ENCODE measurements around the gene IFT80. TPM values are rescaled to one million over a fixed set of nuclear protein-coding genes. Genes with fewer than 3 reads are reported as not detected.
A peak's percentile ranks its signal among the peaks of the same experiment; 100 is the strongest.

The IFT80 gene
- total RNA-seq: 10 to 100 TPM; 19.6 to 36.2 (median 30.4) TPM
- polyA plus RNA-seq: 10 to 100 TPM in 1 of 2 donors, 1 to 10 TPM in 1; 6.3 to 10.4 TPM
- 22.5 reads per million, percentile 53 among the genes with 10 or more reads in this experiment for total RNA-seq

- Mint-ChIP-seq H3K27me3 (peaks cover 5 to 19% (median 9%) of the 10 kb centered on the region in 5 donors), H3K4me3 (peak within 1 kb of the TSS; percentile 86 to 99 (median 98)), H3K36me3 (peaks cover under 1 to 26% (median 11%) of the 10 kb centered on the region in 5 donors), H3K9me3 (peaks cover 0 to 11% (median 0%) of the 10 kb centered on the region in 11 donors), H3K4me1 (peaks cover 24 to 64% (median 57%) of the 10 kb centered on the region in 7 donors), H3K27ac (peak within 1 kb of the TSS; percentile 98 to 100 (median 100))
- H3K4me1 ChIP-seq (ENCODE audit: control insufficient read depth in 2 of 2, insufficient read depth in 2 of 2, low read length in 2 of 2): peaks cover 11 to 23% of the 10 kb centered on the region in 2 donors
- peaks cover 0 to 4% of the 10 kb centered on the region in 2 donors for H3K27me3 ChIP-seq (ENCODE audit: control insufficient read depth in 2 of 2, insufficient read depth in 2 of 2, low read length in 2 of 2)
- peak; percentile 98 for ATAC-seq
- peak; percentile 91 to 98 (median 96) for DNase-seq
- intact Hi-C loops (cut with micrococcal nuclease): loop anchor here (1.0 to 5.0 kb wide), 17 partner anchors 14 to 1757 kb away; partner anchors contain the start of genes GFM1 (in 2 of the 2), IL12A (in 2 of the 2), KPNA4 (in 2 of the 2) and NMD3 (in 2 of the 2)
- POLR2A ChIA-PET: interaction anchor here (0.7 to 1.9 kb wide), 6 partner anchors 13 to 50 kb away, joined by 3 to 12 read pairs (median 4); partner anchors contain the start of gene TRIM59
- no peaks in the 10 kb centered on the region for H3K9me3 ChIP-seq (ENCODE audit: control insufficient read depth in 2 of 3, low read length in 3 of 3)
- H3K27ac ChIP-seq (ENCODE audit: low read depth, low read length): peak within 1 kb of the TSS; percentile 88
- H3K36me3 ChIP-seq (ENCODE audit: control insufficient read depth in 2 of 3, insufficient read depth in 3 of 3, low read length in 3 of 3): peaks cover 0 to 7% (median 0%) of the 10 kb centered on the region in 3 experiments
- CTCF ChIA-PET: no interaction called here
- H3K4me3 ChIP-seq (ENCODE audit: low read length): peak within 1 kb of the TSS; percentile 86
Measured at GRCh38 chr3:160399125-160400029, at the start of gene IFT80, which contains the start of gene SMC4. IFT80 (minus strand) TSS chr3:160399225; CDS start chr3:160384600, 14,625 bp downstream. SMC4 (plus strand) TSS chr3:160399650; CDS start chr3:160400827, 1,177 bp downstream.

- Histone ChIP-seq H3K4me1 (ENCODE audit: control insufficient read depth in 2 of 2, insufficient read depth in 2 of 2, low read length in 2 of 2) (peaks cover 10 to 14% of the 10 kb centered on the region in 2 donors), H3K9me3 (ENCODE audit: control insufficient read depth in 2 of 3, low read length in 3 of 3) (no peaks in the 10 kb centered on the region), H3K36me3 (ENCODE audit: control insufficient read depth in 2 of 3, insufficient read depth in 3 of 3, low read length in 3 of 3) (peaks cover 0 to 4% (median 0%) of the 10 kb centered on the region in 3 experiments), H3K27ac (ENCODE audit: low read depth, low read length) (no peak overlapping the region), H3K4me3 (ENCODE audit: low read length) (no peak overlapping the region), H3K27me3 (ENCODE audit: control insufficient read depth in 2 of 2, insufficient read depth in 2 of 2, low read length in 2 of 2) (no peaks in the 10 kb centered on the region)
- ChIA-PET POLR2A (interaction anchor here (1.2 kb wide), 1 partner anchor 11 kb away, joined by 4 read pairs; no protein-coding TSS in a partner anchor), CTCF (no interaction called here)
- peak overlapping the region in 4 of 10 donors; percentile 6 to 23 (median 16) for H3K4me3 Mint-ChIP-seq
- DNase-seq: no peak
- H3K36me3 Mint-ChIP-seq: peaks cover 4 to 40% (median 17%) of the 10 kb centered on the region in 5 donors
- peaks cover 0 to 3% (median 0%) of the 10 kb centered on the region in 11 donors for H3K9me3 Mint-ChIP-seq
- H3K27ac Mint-ChIP-seq: peak overlapping the region in 1 of 9 donors; percentile 26
- H3K27me3 Mint-ChIP-seq: no peaks in the 10 kb centered on the region
- intact Hi-C loops (cut with micrococcal nuclease): loop anchor here in 1 of 2 donors (10.0 kb wide), 1 partner anchor 927 kb away; the partner anchor contains the start of gene SPTSSB
- peaks cover 8 to 60% (median 50%) of the 10 kb centered on the region in 7 donors for H3K4me1 Mint-ChIP-seq
- ATAC-seq: no peak
Measured at GRCh38 chr3:160447544-160447943, 48.5 kb upstream of the IFT80 start.

GRCh38 chr3:160446522-160447056, 47.6 kb upstream of the IFT80 start:
- Histone ChIP-seq H3K27ac (ENCODE audit: low read depth, low read length) (no peak overlapping the region), H3K4me1 (ENCODE audit: control insufficient read depth in 2 of 2, insufficient read depth in 2 of 2, low read length in 2 of 2) (peaks cover 10 to 14% of the 10 kb centered on the region in 2 donors), H3K27me3 (ENCODE audit: control insufficient read depth in 2 of 2, insufficient read depth in 2 of 2, low read length in 2 of 2) (no peaks in the 10 kb centered on the region), H3K4me3 (ENCODE audit: low read length) (no peak overlapping the region), H3K36me3 (ENCODE audit: control insufficient read depth in 2 of 3, insufficient read depth in 3 of 3, low read length in 3 of 3) (peaks cover 0 to 4% (median 0%) of the 10 kb centered on the region in 3 experiments), H3K9me3 (ENCODE audit: control insufficient read depth in 2 of 3, low read length in 3 of 3) (no peaks in the 10 kb centered on the region)
- intact Hi-C loops (cut with micrococcal nuclease): loop anchor here in 1 of 2 donors (10.0 kb wide), 1 partner anchor 928 kb away; the partner anchor contains the start of gene SPTSSB
- CTCF ChIA-PET: no interaction called here
- ATAC-seq: no peak
- DNase-seq: no peak
- H3K4me1 Mint-ChIP-seq: peaks cover 11 to 66% (median 57%) of the 10 kb centered on the region in 7 donors
- H3K9me3 Mint-ChIP-seq: peaks cover 0 to 3% (median 0%) of the 10 kb centered on the region in 11 donors
- H3K27ac Mint-ChIP-seq: peak overlapping the region in 1 of 9 donors; percentile 60
- no peaks in the 10 kb centered on the region for H3K27me3 Mint-ChIP-seq
- peak overlapping the region in 2 of 10 donors; percentile 6 to 69 for H3K4me3 Mint-ChIP-seq
- H3K36me3 Mint-ChIP-seq: peaks cover 4 to 46% (median 22%) of the 10 kb centered on the region in 5 donors
- POLR2A ChIA-PET: no interaction called here

GRCh38 chr3:160445854-160446253, 46.8 kb upstream of the IFT80 start:
- Mint-ChIP-seq H3K4me3 (peak overlapping the region in 1 of 10 donors; percentile 53), H3K36me3 (peaks cover 4 to 47% (median 25%) of the 10 kb centered on the region in 5 donors), H3K4me1 (peaks cover 11 to 71% (median 57%) of the 10 kb centered on the region in 7 donors), H3K9me3 (peaks cover 0 to 3% (median 0%) of the 10 kb centered on the region in 11 donors), H3K27ac (peak overlapping the region in 1 of 9 donors; percentile 46), H3K27me3 (no peaks in the 10 kb centered on the region)
- Histone ChIP-seq H3K27me3 (ENCODE audit: control insufficient read depth in 2 of 2, insufficient read depth in 2 of 2, low read length in 2 of 2) (no peaks in the 10 kb centered on the region), H3K4me3 (ENCODE audit: low read length) (no peak overlapping the region), H3K9me3 (ENCODE audit: control insufficient read depth in 2 of 3, low read length in 3 of 3) (no peaks in the 10 kb centered on the region), H3K27ac (ENCODE audit: low read depth, low read length) (no peak overlapping the region), H3K4me1 (ENCODE audit: control insufficient read depth in 2 of 2, insufficient read depth in 2 of 2, low read length in 2 of 2) (peaks cover 10 to 14% of the 10 kb centered on the region in 2 donors), H3K36me3 (ENCODE audit: control insufficient read depth in 2 of 3, insufficient read depth in 3 of 3, low read length in 3 of 3) (peaks cover 0 to 4% (median 0%) of the 10 kb centered on the region in 3 experiments)
- intact Hi-C loops (cut with micrococcal nuclease): loop anchor here in 1 of 2 donors (10.0 kb wide), 1 partner anchor 929 kb away; the partner anchor contains the start of gene SPTSSB
- CTCF ChIA-PET: no interaction called here
- ATAC-seq (no peak), DNase-seq (no peak)
- POLR2A ChIA-PET: no interaction called here

GRCh38 chr3:160444411-160444810, 45.4 kb upstream of the IFT80 start:
- Histone ChIP-seq H3K4me3 (ENCODE audit: low read length) (no peak overlapping the region), H3K27me3 (ENCODE audit: control insufficient read depth in 2 of 2, insufficient read depth in 2 of 2, low read length in 2 of 2) (no peaks in the 10 kb centered on the region), H3K4me1 (ENCODE audit: control insufficient read depth in 2 of 2, insufficient read depth in 2 of 2, low read length in 2 of 2) (peaks cover 3 to 14% of the 10 kb centered on the region in 2 donors), H3K9me3 (ENCODE audit: control insufficient read depth in 2 of 3, low read length in 3 of 3) (no peaks in the 10 kb centered on the region), H3K27ac (ENCODE audit: low read depth, low read length) (no peak overlapping the region), H3K36me3 (ENCODE audit: control insufficient read depth in 2 of 3, insufficient read depth in 3 of 3, low read length in 3 of 3) (peaks cover 0 to 4% (median 0%) of the 10 kb centered on the region in 3 experiments)
- H3K27ac Mint-ChIP-seq: peak overlapping the region in 2 of 9 donors; percentile 15 to 53
- intact Hi-C loops (cut with micrococcal nuclease): loop anchor here in 1 of 2 donors (10.0 kb wide), 1 partner anchor 930 kb away; the partner anchor contains the start of gene SPTSSB
- CTCF ChIA-PET: no interaction called here
- peaks cover 4 to 54% (median 37%) of the 10 kb centered on the region in 5 donors for H3K36me3 Mint-ChIP-seq
- POLR2A ChIA-PET: no interaction called here
- no peak for ATAC-seq
- peaks cover 0 to 2% (median 0%) of the 10 kb centered on the region in 11 donors for H3K9me3 Mint-ChIP-seq
- no peak for DNase-seq
- H3K27me3 Mint-ChIP-seq: no peaks in the 10 kb centered on the region
- H3K4me1 Mint-ChIP-seq: peaks cover 8 to 72% (median 51%) of the 10 kb centered on the region in 7 donors
- peak overlapping the region in 2 of 10 donors; percentile 7 to 15 for H3K4me3 Mint-ChIP-seq
